ENCODE results near the gene CCNJ.

DNA sequence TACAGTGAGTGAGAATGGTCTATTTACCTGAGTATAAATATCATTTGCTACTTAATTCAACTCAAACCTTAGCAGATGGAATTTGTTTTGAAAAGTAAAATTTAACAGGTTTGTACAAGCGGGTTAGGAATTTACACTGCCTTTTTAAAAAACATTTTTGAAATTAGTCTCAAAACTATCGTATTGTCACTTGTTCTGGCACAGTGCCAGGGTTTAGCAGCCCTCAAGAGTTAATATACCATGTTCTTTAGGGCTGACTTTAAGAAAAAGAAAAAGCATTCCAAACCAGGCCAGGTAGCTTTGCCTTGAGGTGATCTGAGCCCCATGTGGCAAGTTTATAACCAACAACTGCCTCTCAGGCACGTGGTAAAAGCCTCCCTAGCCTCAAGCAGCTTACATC, 17.8 kb downstream of the CCNJ start:
- TF ChIP-seq, protein P1, sequence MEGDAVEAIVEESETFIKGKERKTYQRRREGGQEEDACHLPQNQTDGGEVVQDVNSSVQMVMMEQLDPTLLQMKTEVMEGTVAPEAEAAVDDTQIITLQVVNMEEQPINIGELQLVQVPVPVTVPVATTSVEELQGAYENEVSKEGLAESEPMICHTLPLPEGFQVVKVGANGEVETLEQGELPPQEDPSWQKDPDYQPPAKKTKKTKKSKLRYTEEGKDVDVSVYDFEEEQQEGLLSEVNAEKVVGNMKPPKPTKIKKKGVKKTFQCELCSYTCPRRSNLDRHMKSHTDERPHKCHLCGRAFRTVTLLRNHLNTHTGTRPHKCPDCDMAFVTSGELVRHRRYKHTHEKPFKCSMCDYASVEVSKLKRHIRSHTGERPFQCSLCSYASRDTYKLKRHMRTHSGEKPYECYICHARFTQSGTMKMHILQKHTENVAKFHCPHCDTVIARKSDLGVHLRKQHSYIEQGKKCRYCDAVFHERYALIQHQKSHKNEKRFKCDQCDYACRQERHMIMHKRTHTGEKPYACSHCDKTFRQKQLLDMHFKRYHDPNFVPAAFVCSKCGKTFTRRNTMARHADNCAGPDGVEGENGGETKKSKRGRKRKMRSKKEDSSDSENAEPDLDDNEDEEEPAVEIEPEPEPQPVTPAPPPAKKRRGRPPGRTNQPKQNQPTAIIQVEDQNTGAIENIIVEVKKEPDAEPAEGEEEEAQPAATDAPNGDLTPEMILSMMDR (IDR thresholded peaks at IDR 0.05; ENCODE audit: low read depth, low read length, poor library complexity, severe bottlenecking), result no peak
- no peak for TF ChIP-seq EZH2phosphoT487 (IDR thresholded peaks at IDR 0.05; ENCODE audit: borderline replicate concordance, low read length)

Measured in DOHH2 (cell line).